Measurements from ENCODE around the gene ARMH4. TPM values are rescaled to one million over a fixed set of nuclear protein-coding genes. Genes with fewer than 3 reads are reported as not detected.

The ARMH4 gene
- total RNA-seq, 4 donors from 2014 or later, result 2.8 to 4.7 (median 3.7) TPM

DNA sequence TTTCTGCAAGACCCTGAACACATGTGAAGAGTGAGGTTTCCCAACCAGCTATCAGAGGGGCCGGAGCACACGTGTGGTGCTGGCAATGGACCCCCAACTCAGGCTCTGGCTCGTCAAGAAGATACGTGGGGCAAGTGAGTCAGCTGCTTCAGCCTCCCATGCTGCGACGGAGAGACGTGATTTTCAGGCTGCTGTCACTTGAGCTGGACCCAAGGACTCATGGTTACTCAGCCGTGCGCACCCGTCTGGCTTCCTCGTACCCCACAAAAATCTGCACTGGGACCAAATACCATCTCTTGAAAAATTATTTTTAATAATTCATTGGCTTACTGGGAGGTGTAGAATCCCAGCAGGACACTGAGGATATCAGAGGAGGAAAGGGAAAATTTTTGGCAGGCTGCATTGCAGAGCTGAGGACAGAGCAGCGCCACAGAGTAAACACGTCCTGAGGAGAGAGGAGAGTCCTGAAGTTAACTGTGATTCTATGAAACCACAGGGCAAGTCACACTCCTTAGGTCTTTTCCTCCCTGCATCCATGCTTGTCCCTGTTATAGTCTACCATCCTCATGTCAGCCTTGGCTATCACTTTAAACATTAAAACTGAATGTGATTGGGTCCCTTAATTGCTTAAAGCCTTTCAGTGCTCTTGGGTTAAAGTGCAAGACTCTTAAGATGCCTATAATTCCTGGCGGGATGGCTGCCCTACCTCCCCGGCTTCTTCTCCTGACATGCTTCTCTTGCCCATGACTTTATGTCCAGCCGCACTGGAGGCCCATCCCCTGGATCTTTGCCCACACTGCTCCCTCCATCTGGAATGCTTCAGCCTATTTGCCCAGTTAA, 190.8 kb downstream of the ARMH4 start:
- H3K9me3 ChIP-seq, result no peaks in the 10 kb centered on the region
- no peaks in the 10 kb centered on the region for H3K4me1 ChIP-seq
- H3K27me3 ChIP-seq, result no peaks in the 10 kb centered on the region
- no peaks in the 10 kb centered on the region for H3K36me3 ChIP-seq
- DNase-seq (ENCODE audit: low spot score in 2 of 2), result no peak
- WGBS, result 86% methylated on average over 13 of the region's 16 CpGs
- TF ChIP-seq EP300 (IDR thresholded peaks at IDR 0.05) (no peak), POLR2A (IDR thresholded peaks at IDR 0.05) (no peak), POLR2AphosphoS5 (IDR thresholded peaks at IDR 0.05) (no peak)
- TF ChIP-seq, protein P1, sequence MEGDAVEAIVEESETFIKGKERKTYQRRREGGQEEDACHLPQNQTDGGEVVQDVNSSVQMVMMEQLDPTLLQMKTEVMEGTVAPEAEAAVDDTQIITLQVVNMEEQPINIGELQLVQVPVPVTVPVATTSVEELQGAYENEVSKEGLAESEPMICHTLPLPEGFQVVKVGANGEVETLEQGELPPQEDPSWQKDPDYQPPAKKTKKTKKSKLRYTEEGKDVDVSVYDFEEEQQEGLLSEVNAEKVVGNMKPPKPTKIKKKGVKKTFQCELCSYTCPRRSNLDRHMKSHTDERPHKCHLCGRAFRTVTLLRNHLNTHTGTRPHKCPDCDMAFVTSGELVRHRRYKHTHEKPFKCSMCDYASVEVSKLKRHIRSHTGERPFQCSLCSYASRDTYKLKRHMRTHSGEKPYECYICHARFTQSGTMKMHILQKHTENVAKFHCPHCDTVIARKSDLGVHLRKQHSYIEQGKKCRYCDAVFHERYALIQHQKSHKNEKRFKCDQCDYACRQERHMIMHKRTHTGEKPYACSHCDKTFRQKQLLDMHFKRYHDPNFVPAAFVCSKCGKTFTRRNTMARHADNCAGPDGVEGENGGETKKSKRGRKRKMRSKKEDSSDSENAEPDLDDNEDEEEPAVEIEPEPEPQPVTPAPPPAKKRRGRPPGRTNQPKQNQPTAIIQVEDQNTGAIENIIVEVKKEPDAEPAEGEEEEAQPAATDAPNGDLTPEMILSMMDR (IDR thresholded peaks at IDR 0.05), result no peak
- H3K27ac ChIP-seq, result no peak overlapping the region
- H3K4me3 ChIP-seq, result no peak overlapping the region

DNA sequence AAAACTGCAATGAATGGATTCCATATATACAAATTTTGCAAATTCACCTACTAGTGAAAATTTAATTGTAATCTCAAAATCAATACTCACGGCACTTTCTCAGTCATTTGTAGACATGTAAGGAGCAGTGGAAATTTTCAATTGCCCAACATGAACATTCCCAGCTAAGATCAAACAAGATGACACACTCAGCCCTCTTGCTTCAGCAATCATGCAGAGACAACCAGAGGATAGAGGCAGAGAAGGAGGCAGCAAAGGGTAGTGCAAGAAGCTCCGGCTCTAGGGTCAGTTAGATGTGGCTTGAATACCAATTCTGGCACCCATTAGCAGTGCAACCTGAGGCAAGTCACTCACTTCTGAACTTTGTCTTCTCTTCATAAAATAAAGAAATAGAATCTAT, 194.6 kb downstream of the ARMH4 start:
- no peak overlapping the region for H3K27ac ChIP-seq
- TF ChIP-seq EP300 (IDR thresholded peaks at IDR 0.05), result no peak
- TF ChIP-seq, protein P1 (IDR thresholded peaks at IDR 0.05), result no peak
- no peak for TF ChIP-seq POLR2AphosphoS5 (IDR thresholded peaks at IDR 0.05)
- no peak for TF ChIP-seq POLR2A (IDR thresholded peaks at IDR 0.05)
- no peaks in the 10 kb centered on the region for H3K36me3 ChIP-seq
- H3K4me1 ChIP-seq, result no peaks in the 10 kb centered on the region
- no peak overlapping the region for H3K4me3 ChIP-seq
- 82% methylated on average over 2 of the region's 2 CpGs for WGBS
- no peak for DNase-seq (ENCODE audit: low spot score in 2 of 2)
- no peaks in the 10 kb centered on the region for H3K27me3 ChIP-seq
- H3K9me3 ChIP-seq, result peaks cover 4% of the 10 kb centered on the region

Other genes with a start within 250 kb of the ARMH4 start
- gene ACTR10, start 47.9 kb upstream of the ARMH4 start, total RNA-seq, result 10 to 100 TPM; 39.3 to 66.9 (median 54.8) TPM
- gene PSMA3, start 92.6 kb upstream of the ARMH4 start, total RNA-seq, result 10 to 100 TPM; 78.4 to 92.2 (median 82.4) TPM
- 10 to 100 TPM; 11.0 to 42.2 (median 14.4) TPM for gene ARID4A, start 146.3 kb upstream of the ARMH4 start, total RNA-seq
- 1 to 10 TPM in 1 of 4 donors, not detected in 3; 2.7 TPM for gene TOMM20L, start 243.7 kb upstream of the ARMH4 start, total RNA-seq

Measured in suprapubic skin (tissue), 4 donors.